ENCODE measurements around the gene WDR64. TPM values are rescaled to one million over a fixed set of nuclear protein-coding genes. Genes with fewer than 3 reads are reported as not detected.

The WDR64 gene
- total and polyA plus RNA-seq, 2 of the 13 experiments (the other 11 are each of a cell fraction or from before 2014, with no cell fraction given) = not detected

GRCh38 chr1:241696815-241697639, 44.9 kb downstream of the WDR64 start:
- FAIRE-seq = no peak
- TF ChIP-seq ZBTB2 (CRISPR knock-in tag; IDR thresholded peaks at IDR 0.05; ENCODE audit: low read depth) (no peak), KAT7 (CRISPR knock-in tag; IDR thresholded peaks at IDR 0.05; ENCODE audit: borderline replicate concordance) (no peak), RELA (CRISPR knock-in tag; IDR thresholded peaks at IDR 0.05) (no peak), ZNF10 (CRISPR knock-in tag; IDR thresholded peaks at IDR 0.05; ENCODE audit: borderline replicate concordance, low read depth) (no peak), ZSCAN31 (CRISPR knock-in tag; IDR thresholded peaks at IDR 0.05; ENCODE audit: low read depth) (no peak), UBTF (CRISPR knock-in tag; IDR thresholded peaks at IDR 0.05) (no peak), CC2D1A (CRISPR knock-in tag; IDR thresholded peaks at IDR 0.05) (no peak), TBP (CRISPR knock-in tag; IDR thresholded peaks at IDR 0.05) (no peak), ZNF781 (CRISPR knock-in tag; IDR thresholded peaks at IDR 0.05; ENCODE audit: borderline replicate concordance, not compliant biosample characterization) (no peak)
- TF ChIP-seq, protein P1, sequence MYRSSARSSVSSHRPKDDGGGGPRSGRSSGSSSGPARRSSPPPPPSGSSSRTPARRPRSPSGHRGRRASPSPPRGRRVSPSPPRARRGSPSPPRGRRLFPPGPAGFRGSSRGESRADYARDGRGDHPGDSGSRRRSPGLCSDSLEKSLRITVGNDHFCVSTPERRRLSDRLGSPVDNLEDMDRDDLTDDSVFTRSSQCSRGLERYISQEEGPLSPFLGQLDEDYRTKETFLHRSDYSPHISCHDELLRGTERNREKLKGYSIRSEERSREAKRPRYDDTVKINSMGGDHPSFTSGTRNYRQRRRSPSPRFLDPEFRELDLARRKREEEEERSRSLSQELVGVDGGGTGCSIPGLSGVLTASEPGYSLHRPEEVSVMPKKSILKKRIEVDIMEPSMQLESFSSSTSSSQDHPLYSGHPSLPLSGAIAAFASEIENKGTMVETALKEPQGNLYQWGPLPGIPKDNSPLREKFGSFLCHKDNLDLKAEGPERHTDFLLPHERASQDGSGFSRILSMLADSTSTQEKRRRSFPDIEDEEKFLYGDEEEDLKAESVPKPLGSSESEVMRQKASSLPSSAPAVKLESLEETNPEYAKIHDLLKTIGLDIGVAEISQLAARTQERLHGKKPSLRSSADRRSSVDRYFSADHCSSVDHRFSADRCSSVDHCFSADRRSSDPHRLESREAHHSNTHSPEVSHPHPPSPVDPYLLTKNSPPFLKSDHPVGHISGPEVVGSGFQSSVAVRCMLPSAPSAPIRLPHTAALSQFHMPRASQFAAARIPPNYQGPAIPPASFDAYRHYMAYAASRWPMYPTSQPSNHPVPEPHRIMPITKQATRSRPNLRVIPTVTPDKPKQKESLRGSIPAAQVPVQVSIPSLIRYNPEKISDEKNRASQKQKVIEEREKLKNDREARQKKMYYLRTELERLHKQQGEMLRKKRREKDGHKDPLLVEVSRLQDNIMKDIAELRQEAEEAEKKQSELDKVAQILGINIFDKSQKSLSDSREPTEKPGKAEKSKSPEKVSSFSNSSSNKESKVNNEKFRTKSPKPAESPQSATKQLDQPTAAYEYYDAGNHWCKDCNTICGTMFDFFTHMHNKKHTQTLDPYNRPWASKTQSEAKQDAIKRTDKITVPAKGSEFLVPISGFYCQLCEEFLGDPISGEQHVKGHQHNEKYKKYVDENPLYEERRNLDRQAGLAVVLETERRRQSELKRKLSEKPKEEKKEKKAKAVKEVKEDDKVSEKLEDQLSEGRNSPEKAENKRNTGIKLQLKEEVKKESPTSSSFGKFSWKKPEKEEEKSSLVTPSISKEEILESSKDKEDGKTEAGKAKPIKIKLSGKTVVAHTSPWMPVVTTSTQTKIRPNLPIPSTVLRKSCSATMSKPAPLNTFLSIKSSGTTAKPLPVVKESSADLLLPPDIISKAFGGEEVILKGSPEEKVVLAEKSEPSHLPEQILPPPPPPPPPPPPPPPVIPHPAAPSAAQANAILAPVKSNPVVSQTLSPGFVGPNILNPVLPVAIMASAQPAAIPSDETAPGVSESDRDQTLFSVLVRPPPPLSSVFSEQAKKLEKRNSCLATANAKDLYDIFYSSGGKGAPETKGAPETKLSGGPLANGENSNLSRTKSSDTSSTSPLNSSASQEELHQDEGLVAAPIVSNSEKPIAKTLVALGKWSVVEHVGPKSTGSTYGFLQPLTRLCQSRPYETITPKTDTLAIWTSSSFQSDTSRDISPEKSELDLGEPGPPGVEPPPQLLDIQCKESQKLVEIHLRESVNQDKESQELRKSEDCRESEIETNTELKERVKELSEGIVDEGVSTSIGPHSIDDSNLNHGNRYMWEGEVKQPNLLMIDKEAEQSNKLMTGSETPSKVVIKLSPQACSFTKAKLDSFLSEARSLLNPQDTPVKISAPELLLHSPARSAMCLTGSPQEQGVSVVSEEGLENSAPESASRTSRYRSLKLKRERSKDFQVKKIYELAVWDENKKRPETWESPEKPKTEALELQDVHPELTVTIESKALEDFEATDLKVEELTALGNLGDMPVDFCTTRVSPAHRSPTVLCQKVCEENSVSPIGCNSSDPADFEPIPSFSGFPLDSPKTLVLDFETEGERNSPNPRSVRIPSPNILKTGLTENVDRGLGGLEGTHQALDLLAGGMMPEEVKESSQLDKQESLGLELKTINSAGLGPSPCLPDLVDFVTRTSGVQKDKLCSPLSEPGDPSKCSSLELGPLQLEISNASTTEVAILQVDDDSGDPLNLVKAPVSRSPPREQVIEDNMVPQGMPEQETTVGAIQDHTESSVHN (CRISPR knock-in tag; IDR thresholded peaks at IDR 0.05) = no peak

More at GRCh38 chr1:241696815-241697639, 44.9 kb downstream of the WDR64 start:
- ATAC-seq = no peak
- no peaks in the 10 kb centered on the region for H3K27me3 ChIP-seq (ENCODE audit: control insufficient read depth in 1 of 2, insufficient read depth in 2 of 2, low read length in 2 of 2)
- H3K36me3 ChIP-seq (replicated peaks in 1 of 2; ENCODE audit: control insufficient read depth in 1 of 2, insufficient read depth in 2 of 2, low read length in 2 of 2) = no peaks in the 10 kb centered on the region
- ChIA-PET POLR2A (no interaction called here), CTCF (ENCODE audit: low intra/inter-chr PET ratio, low total read pairs) (no interaction called here)
- H3K9ac ChIP-seq (ENCODE audit: insufficient read depth, low read depth, low read length) = no peak overlapping the region
- BruUV-seq (replicated peaks) = no TSS peak
- no peak overlapping the region for H3K4me3 ChIP-seq (replicated peaks in 1 of 3; ENCODE audit: insufficient read depth in 1 of 3, low read depth in 2 of 3, low read length in 3 of 3)
- 2% methylated on average over 4 of the region's 4 CpGs for WGBS (ENCODE audit: low lambda C conversion rate)
- no peak overlapping the region for H3K27ac ChIP-seq (ENCODE audit: extremely low read length, insufficient read depth, low read length)
- H2AFZ ChIP-seq (ENCODE audit: low read length) = no peak overlapping the region
- intact Hi-C loops (cut with micrococcal nuclease; ENCODE audit: unreplicated experiment) (no loop called here), in situ Hi-C loops (cut with HindIII; ENCODE audit: extremely low pct_ligation_motif_present, low pct_unique_long_range_greater_than_20kb) (no loop called here)
- no peaks in the 10 kb centered on the region for H3K4me1 ChIP-seq (ENCODE audit: insufficient read depth, low read length)
- no peaks in the 10 kb centered on the region for H3K9me3 ChIP-seq (ENCODE audit: low read length)
- H3K4me2 ChIP-seq (ENCODE audit: low read depth, low read length) = no peak overlapping the region
- no peaks in the 10 kb centered on the region for H4K20me1 ChIP-seq (ENCODE audit: insufficient read depth, low read length)
- no peak for DNase-seq (ENCODE audit: low spot score)
- no peaks in the 10 kb centered on the region for H3K79me2 ChIP-seq (ENCODE audit: insufficient read depth, low read length)
